GM18517 (cell line): Measurements from ENCODE around the gene ZFTA.
"Not testable (repeated sequence)": the region's sequence is repeated elsewhere in the genome, so short reads cannot be mapped to it uniquely, and the experiment has no call there.

ENCODE experiments used
- ATAC-seq: cut with Tn5 transposase; IDR thresholded peaks from one replicate; pipeline ENCODE4 v1.9.1; 2021; ENCODE audit warnings: mild to moderate bottlenecking, moderate library complexity; ENCODE audit not compliant: unreplicated experiment

Gene ZFTA

DNA sequence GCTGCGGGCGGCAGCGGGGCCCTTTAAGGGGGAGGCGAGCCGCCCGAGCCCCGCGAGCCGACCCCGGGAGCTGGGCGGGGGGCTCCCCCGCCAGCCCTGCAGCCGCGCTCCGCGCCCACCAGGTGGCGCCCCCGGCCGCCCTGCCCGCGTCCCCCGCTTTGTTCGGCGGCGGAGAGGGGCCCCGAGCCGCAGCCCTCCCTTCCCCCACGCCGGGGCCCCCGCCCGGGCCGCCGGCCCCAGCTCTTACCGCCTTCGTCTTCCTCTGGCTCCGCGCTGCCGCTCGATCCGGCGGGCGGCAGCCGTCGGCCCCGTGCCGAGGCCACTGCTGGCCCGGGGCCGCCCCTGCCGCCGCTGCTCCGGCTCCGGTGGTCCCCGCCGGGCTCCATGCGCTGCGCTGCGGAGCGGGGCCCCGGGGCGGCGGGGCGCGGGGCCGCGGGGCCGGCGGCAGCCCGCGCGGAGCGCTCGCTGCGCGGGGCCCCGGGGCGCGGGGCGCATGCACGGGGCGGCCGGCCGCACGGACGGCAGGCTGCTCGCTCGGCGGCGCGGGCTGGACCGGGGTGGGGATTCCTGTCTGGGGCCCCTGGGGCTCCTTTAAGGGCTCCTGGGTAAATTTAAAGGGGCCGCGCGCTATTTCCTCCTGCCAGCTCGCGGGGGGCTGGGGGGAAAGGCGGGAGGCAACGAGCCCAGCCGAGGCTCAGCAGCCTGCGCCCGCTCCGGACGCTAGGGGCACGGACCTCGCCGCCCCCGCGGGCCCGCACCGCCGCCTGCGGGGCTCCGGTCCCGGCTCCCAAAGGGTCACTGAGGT is at the start of gene ZFTA:
Gene ZFTA, minus strand, starts transcription at position 539 of the 805 bp plus-strand sequence. Its CDS starts 153 bp downstream, at position 386.
- no peak for ATAC-seq

DNA sequence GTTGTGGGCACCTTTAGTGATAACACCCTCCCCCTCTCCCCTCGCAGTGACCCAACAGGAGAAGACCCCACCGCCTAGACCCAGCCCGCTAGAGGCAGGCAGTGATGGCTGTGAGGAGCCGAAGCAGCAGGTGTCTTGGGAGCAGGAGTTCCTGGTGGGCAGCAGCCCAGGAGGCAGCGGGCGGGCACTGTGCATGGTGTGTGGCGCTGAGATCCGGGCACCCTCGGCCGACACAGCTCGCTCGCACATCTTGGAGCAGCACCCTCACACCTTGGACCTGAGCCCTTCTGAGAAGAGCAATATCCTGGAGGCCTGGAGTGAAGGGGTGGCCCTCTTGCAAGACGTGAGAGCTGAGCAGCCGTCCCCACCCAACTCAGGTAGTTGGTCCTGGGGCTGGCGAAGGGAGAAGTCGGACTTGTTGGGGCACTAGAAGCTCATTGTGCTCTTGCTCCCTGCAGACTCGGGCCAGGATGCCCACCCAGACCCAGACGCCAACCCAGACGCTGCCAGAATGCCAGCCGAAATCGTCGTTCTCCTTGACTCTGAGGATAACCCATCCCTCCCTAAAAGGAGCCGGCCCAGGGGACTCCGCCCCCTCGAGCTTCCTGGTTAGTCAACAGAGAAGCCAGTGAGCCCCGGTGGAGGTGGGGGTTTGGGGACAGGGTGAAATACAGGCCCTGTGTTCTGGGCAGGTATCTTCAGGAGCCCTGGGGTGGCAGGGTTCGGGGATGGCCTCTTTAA is 49.4 kb upstream of the ZFTA start:
- ATAC-seq, result no peak

DNA sequence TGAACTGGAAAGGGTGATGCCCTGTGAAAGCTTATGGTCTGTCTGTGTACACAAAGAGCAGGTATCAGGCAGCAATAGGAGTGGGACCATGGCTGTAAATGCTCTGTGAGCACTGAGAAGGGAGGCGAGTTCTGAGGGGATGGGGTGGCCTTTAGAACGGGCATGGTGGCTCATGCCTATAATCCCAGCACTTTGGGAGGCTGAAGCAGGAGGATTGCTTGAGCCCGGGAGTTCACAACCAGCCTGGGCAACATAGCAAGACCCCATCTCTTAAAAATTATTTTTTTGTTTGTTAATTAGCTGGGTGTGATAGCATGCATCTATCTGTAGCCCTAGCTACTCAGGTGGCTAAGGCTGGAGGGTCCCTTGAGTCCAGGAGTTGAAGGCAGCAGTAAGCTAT is 48.2 kb upstream of the ZFTA start:
- no peak for ATAC-seq

- no peak for ATAC-seq
These were observed 47.6 kb upstream of the ZFTA start for GRCh38 chr11:63816166-63816565.

- peak; percentile 10 for ATAC-seq
These were observed 45.8 kb upstream of the ZFTA start for GRCh38 chr11:63814383-63814736.

DNA sequence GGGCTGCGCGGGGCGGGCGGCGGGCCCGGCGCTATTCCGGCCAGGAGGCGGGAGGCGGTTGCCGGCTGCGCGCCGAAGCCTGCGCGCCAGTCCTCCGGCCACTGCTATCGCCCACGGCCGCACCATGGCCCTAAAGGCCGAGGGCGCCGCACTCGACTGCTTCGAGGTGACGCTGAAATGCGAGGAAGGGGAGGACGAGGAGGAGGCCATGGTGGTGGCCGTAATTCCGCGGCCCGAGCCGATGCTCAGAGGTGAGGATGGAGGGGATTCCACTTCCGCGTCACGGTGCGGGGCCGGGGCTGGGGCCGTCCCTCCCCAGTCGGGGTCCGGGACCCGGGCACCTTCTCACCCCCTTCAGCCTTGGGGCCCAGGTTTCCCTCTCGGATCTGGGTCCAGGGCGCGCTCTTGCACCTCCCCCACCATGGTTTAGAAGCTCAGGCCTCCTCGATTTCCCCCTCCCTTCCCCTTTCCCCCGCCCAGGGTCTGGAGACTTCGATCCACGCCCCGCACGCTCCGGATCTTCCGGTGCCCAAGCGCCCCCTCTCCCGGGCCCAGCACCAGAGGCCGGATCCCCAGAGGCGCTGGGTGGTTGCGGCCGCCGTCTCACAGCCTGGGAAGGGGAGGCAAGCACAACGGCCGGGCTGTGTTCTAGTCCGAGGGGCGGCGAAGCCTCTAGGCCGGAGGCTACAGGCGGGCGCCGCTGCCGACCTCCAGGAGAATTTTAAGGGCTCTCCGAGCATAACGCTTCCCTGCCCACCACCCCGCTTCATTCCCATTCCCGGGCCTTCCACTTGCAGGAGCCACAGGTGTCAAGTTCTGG is 45.2 kb upstream of the ZFTA start:
- peak; percentile 37 for ATAC-seq

GRCh38 chr11:63813035-63813562 is 44.5 kb upstream of the ZFTA start, which contains the start of gene SPINDOC:
Gene SPINDOC, plus strand, starts transcription at chr11:63813456. Its CDS starts 231 bp downstream, at chr11:63813687.
- ATAC-seq, result peak; percentile 63

DNA sequence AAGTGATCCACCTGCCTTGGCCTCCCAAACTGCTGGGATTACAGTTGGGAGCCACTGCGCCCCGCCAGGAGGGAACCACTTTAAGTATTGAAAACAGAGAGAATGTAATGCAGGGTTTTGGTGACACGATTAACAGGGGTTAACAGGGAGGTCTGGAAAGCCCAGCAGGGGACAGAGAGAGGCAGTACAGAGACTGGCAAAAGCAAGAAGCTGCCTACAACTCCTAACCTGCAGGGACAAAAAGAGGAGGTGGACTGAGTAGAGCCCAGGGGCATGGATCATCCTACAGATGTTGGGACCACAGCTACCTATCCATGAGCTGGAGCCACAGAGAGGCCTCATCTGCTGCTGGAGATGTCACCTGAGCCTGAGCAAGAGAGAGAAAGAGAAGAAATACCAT is 42.9 kb upstream of the ZFTA start:
- ATAC-seq, result no peak

DNA sequence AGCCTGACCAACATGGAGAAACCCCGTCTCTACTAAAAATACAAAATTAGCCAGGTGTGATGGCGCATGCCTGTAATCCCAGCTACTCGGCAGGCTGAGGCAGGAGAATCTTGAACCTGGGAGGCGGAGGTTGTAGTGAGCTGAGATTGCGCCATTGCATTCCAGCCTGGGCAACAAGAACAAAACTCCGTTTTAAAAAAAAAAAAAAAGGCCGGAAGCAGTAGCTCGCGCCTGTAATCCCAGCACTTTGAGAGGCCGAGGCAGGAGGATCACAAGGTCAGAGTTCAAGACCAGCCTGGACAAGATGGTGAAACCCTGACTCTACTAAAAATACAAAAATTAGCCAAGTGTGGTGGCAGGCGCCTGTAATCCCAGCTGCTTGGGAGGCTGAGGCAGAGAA is 41.8 kb upstream of the ZFTA start:
- not testable (repeated sequence) for ATAC-seq

DNA sequence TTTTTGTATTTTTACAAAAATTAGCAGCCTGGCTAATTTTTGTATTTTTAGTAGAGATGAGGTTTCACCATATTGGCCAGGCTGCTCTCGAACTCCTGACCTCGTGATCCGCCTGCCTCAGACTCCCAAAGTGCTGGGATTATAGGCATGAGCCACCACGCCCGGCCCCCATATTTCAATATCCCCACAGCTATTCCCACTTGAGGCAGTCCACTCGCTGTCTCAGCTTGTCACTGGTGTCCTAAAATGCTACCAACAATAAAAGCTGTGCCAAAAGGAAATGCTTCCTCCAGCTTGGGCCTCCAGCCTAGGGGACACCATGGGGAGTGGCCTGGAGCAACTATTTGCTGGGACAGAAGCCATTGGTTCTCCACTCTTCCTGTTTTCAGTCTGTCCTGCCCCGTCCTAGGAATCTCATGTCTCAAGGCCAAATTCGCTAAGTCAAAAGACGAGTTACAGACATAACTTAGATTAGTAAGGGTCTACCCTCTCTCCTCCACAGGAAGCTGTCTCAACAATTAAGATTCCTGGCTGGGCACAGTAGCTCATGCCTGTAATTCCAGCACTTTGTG is 37.4 kb upstream of the ZFTA start:
- ATAC-seq, result no peak

DNA sequence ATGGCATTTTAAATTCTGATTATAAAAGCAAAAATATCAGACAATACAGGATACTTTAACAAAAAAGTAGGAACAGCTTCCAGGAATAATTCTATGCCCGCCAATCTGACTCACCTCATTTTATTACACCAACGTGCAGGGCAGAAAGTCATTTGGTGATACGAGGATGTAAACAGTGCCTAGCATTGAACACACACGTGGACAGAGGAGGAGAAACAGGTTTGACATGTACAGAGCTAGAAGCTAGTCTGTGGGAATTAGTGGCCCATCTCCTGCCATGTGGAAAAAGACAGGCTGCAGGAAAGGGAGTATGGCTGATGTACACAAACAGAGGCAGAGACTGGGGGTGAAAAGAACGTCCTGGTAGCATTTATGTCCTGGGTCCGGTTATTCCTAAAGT is 35.7 kb upstream of the ZFTA start:
- no peak for ATAC-seq

- no peak for ATAC-seq
These were observed 34.3 kb upstream of the ZFTA start for GRCh38 chr11:63802637-63803414.

DNA sequence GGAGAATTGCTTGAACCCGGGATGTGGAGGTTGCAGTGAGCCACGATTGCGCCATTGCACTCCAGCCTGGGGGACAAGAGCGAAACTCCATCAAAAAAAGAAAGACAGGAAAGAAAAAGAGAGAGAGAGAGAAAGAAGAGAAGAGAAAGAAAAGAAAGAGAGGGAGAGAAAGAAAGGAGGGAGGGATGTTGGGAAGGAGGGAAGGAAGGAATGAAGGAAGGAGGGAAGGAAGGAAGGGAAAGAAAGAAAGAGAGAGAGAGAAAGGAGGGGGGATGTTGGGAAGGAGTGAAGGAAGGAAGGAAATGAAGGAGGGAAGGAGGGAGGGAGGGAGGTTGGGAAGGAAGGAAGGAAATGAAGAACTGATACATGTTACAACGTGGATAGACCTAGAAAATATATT is 32.3 kb upstream of the ZFTA start:
- ATAC-seq, result no peak

- no peak for ATAC-seq
These were observed 26.5 kb upstream of the ZFTA start for GRCh38 chr11:63795066-63795465.

- ATAC-seq, result no peak
These were observed 24.6 kb upstream of the ZFTA start for GRCh38 chr11:63793161-63793560.

- no peak for ATAC-seq
These were observed 23.1 kb upstream of the ZFTA start for GRCh38 chr11:63791495-63792167.

- no peak for ATAC-seq
These were observed 17.2 kb upstream of the ZFTA start for GRCh38 chr11:63785823-63786222.

GRCh38 chr11:63783925-63784592 is 15.5 kb upstream of the ZFTA start:
- ATAC-seq, result no peak

DNA sequence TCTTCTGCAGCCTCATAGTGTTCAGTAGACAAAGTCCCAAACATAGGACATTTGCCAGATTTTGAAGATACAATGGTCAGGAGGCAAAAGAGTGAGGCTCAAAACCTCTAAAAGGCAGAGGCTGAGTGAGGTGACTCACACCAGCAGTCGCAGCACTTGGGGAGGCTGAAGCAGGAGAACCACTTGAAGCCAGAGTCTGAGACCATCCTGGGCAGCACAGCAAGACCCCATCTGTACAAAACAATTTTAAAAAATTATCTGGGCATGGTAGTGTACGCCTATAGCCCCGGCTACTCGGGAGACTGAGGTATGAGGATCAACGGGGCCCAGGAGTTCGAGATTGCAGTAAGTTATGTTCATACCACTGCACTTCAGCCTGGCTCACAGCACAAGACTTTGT is 14.2 kb upstream of the ZFTA start:
- no peak for ATAC-seq
